C4-2B (cell line): ENCODE measurements around the gene SLC39A6.

Experiments used
- ZFX ChIP-seq: fragments of 450-650 bp; IDR thresholded peaks from 2 replicates; pipeline ENCODE4 v1.6.1; 2017
- TF ChIP-seq, protein P1 (sequence below): fragments of 450-650 bp; conservative IDR thresholded peaks from 2 replicates; pipeline ENCODE4 v1.5.1; 2017; ENCODE audit warnings: mild to moderate bottlenecking

DNA sequence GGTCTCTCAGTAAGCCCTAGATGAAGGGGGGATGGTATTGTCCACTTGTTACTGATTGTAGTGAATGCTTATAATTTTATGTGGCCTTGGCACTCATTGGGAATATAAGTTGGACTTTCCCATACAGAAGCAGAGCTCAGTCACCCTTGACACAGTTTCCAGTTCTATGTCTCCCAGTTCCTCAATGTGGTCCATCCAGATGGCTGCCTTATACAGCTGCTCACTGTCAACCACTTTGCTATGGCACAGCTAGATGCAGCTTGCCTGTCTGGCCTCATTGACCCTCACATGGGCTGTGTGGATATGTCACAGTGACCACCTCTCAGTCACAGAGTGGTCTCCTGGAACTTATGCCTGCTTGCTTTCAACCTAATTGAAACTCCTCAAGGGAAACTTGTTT is 21.7 kb downstream of the SLC39A6 start:
- TF ChIP-seq, protein P1, sequence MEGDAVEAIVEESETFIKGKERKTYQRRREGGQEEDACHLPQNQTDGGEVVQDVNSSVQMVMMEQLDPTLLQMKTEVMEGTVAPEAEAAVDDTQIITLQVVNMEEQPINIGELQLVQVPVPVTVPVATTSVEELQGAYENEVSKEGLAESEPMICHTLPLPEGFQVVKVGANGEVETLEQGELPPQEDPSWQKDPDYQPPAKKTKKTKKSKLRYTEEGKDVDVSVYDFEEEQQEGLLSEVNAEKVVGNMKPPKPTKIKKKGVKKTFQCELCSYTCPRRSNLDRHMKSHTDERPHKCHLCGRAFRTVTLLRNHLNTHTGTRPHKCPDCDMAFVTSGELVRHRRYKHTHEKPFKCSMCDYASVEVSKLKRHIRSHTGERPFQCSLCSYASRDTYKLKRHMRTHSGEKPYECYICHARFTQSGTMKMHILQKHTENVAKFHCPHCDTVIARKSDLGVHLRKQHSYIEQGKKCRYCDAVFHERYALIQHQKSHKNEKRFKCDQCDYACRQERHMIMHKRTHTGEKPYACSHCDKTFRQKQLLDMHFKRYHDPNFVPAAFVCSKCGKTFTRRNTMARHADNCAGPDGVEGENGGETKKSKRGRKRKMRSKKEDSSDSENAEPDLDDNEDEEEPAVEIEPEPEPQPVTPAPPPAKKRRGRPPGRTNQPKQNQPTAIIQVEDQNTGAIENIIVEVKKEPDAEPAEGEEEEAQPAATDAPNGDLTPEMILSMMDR, result no peak
- TF ChIP-seq ZFX, result no peak
